ENCODE results near the gene MLST8. TPM values are rescaled to one million over a fixed set of nuclear protein-coding genes. Genes with fewer than 3 reads are reported as not detected.

Gene MLST8
- total RNA-seq, 2 donors from 2014 or later: 35.6 to 45.0 TPM

DNA sequence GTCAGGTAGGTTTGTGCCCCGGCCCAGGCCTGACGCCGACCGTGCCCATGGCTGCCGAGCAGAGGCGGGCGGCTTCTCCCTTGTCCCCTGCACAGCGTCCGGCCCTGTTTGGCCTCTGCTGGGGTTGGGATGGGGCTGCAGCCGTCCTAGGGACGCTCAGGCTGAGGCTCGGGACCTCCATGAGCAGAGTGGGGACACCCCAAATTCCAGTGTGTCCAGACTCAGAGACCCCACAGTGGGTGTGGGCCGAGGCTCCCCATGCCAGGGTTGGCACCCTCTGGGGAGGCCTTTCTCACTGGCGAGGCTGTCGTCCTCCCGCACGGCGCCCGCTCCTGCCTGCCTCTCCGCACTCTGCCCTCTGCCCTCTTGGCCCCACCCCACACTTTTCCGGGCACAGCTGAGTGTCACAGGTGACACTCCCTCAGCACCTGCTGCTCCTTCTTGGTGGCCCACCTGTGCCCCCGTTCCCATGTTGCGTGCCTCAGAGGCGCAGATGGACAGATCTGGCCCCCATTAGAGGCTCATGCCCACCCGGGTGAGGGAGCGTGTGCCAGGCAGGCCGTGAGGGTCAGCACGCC, 33.6 kb upstream of the MLST8 start:
- TF ChIP-seq, protein P1, sequence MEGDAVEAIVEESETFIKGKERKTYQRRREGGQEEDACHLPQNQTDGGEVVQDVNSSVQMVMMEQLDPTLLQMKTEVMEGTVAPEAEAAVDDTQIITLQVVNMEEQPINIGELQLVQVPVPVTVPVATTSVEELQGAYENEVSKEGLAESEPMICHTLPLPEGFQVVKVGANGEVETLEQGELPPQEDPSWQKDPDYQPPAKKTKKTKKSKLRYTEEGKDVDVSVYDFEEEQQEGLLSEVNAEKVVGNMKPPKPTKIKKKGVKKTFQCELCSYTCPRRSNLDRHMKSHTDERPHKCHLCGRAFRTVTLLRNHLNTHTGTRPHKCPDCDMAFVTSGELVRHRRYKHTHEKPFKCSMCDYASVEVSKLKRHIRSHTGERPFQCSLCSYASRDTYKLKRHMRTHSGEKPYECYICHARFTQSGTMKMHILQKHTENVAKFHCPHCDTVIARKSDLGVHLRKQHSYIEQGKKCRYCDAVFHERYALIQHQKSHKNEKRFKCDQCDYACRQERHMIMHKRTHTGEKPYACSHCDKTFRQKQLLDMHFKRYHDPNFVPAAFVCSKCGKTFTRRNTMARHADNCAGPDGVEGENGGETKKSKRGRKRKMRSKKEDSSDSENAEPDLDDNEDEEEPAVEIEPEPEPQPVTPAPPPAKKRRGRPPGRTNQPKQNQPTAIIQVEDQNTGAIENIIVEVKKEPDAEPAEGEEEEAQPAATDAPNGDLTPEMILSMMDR (IDR thresholded peaks at IDR 0.05): no peak
- no peaks in the 10 kb centered on the region for H3K9me3 ChIP-seq
- H3K4me3 ChIP-seq: no peak overlapping the region
- no peaks in the 10 kb centered on the region for H3K4me1 ChIP-seq
- H3K27ac ChIP-seq: no peak overlapping the region
- no peak for DNase-seq (ENCODE audit: low spot score)
- no peaks in the 10 kb centered on the region for H3K27me3 ChIP-seq
- H3K36me3 ChIP-seq: peaks cover 61% of the 10 kb centered on the region

DNA sequence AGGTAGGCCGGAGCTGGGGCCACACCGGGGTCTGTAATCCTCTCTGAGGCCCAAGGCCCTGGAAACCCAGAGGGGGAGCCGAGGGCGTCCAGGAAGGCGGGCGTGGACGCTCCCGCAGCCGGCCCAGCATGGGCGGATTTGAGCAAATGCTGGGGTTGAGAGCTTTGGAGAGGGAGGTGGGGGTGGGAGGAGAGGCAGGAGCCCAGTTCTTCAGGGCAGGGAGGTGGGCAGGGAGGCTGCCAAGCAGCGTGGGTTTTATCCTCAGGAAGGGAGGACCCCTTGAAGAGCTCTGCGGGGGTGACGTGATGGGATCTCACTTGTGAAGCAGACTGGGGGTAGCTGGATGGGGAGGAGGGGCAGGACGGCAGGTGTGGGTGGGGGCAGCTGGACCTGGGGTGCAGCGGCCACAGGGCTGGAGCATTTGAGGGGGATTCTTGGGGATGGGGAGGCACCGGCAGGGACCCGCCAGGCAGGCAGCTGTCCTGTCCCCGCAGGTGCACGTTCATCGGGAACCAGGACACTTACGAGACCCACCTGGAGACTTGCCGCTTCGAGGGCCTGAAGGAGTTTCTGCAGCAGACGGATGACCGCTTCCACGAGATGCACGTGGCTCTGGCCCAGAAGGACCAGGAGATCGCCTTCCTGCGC, 32.4 kb upstream of the MLST8 start:
- H3K4me1 ChIP-seq: no peaks in the 10 kb centered on the region
- peaks cover 55% of the 10 kb centered on the region for H3K36me3 ChIP-seq
- H3K9me3 ChIP-seq: no peaks in the 10 kb centered on the region
- DNase-seq (ENCODE audit: low spot score): no peak
- H3K27me3 ChIP-seq: no peaks in the 10 kb centered on the region
- H3K27ac ChIP-seq: no peak overlapping the region
- H3K4me3 ChIP-seq: no peak overlapping the region
- TF ChIP-seq, protein P1 (IDR thresholded peaks at IDR 0.05): no peak

DNA sequence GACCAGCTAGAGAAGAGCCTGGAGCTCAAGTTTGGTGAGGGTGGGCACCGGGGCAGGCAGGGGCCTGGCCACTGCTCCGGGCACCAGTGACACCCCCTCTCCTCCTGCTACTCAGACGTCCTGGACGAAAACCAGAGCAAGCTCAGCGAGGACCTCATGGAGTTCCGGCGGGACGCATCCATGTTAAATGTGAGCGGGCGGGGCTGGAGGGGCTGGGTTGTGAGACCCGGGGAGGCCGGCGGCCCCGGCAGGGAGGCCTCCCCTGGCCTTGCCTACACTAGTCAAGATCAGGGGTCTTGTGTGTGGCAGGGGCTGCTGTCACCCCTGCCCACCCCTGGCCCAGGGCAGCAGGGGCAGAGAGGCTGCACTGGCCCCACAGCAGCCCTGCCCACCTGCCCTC, 31.9 kb upstream of the MLST8 start:
- Histone ChIP-seq H3K27me3 (no peaks in the 10 kb centered on the region), H3K27ac (no peak overlapping the region), H3K4me1 (no peaks in the 10 kb centered on the region), H3K36me3 (peaks cover 50% of the 10 kb centered on the region), H3K4me3 (no peak overlapping the region), H3K9me3 (no peaks in the 10 kb centered on the region)
- TF ChIP-seq, protein P1 (IDR thresholded peaks at IDR 0.05): no peak
- no peak for DNase-seq (ENCODE audit: low spot score)

DNA sequence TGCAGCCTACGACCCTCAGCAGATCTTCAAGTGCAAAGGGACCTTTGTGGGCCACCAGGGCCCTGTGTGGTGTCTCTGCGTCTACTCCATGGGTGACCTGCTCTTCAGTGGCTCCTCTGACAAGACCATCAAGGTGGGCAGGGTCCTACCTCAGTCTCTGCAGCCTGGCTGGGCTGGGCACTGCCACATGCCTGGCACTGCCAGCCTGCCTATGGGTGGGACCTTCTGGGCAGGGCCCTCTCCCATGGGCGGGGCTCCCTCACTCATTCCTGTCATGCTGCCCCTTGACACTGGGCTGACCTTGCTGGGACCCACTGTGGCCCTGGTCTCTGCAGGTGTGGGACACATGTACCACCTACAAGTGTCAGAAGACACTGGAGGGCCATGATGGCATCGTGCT, 31.3 kb upstream of the MLST8 start:
- no peak overlapping the region for H3K4me3 ChIP-seq
- no peaks in the 10 kb centered on the region for H3K27me3 ChIP-seq
- TF ChIP-seq, protein P1 (IDR thresholded peaks at IDR 0.05): no peak
- no peak overlapping the region for H3K27ac ChIP-seq
- no peaks in the 10 kb centered on the region for H3K9me3 ChIP-seq
- peaks cover 50% of the 10 kb centered on the region for H3K36me3 ChIP-seq
- no peak for DNase-seq (ENCODE audit: low spot score)
- no peaks in the 10 kb centered on the region for H3K4me1 ChIP-seq

DNA sequence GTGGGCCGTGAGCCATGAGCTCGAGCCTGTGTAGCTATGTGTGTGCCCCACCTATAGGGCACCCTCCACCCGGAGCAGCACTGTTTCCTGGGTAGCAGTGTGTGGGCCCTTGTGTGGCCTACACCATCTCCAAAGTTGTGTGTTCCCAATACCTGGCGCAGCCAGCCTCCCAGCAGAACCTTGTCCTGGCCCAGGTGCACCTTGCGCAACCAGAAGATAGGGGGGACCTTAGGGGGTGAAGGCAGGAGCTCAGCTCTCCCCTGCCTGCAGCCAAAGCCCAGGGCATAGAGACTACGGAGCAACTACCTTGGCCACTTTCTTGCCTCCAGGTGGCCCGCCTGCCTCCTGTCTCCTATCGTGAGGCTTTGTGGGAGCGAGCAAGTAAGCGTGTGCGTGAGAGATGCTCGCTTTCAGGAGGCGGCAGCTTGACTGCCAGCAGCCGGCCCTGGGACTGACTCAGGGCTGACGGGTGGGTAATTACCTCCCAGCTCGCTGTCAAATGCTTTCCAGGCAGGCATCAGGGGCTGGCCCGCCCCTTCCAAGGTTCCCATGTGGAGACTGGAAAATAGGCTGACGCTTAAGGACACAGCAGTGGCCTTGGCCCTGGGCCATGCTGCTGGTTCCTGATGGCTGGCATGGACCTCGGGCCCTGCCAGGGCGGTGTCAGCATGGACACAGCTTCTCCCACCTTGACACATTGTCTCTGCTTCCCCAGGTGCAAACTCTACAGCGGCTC, 30.7 kb upstream of the MLST8 start:
- no peak overlapping the region for H3K27ac ChIP-seq
- no peaks in the 10 kb centered on the region for H3K27me3 ChIP-seq
- DNase-seq (ENCODE audit: low spot score): no peak
- H3K36me3 ChIP-seq: peaks cover 50% of the 10 kb centered on the region
- no peaks in the 10 kb centered on the region for H3K9me3 ChIP-seq
- no peaks in the 10 kb centered on the region for H3K4me1 ChIP-seq
- H3K4me3 ChIP-seq: no peak overlapping the region
- TF ChIP-seq, protein P1 (IDR thresholded peaks at IDR 0.05): no peak
